NCI-H1105 (cell line): ENCODE data around the gene CMTR2.
A peak's percentile ranks its signal among the peaks of the same experiment; 100 is the strongest.
"Not testable (repeated sequence)": the region's sequence is repeated elsewhere in the genome, so short reads cannot be mapped to it uniquely, and the experiment has no call there.

Source experiments
- DNase-seq: peaks from one replicate; lab custom pipeline; 2025; lab: John Stamatoyannopoulos, UW

CMTR2 gene, protein sequence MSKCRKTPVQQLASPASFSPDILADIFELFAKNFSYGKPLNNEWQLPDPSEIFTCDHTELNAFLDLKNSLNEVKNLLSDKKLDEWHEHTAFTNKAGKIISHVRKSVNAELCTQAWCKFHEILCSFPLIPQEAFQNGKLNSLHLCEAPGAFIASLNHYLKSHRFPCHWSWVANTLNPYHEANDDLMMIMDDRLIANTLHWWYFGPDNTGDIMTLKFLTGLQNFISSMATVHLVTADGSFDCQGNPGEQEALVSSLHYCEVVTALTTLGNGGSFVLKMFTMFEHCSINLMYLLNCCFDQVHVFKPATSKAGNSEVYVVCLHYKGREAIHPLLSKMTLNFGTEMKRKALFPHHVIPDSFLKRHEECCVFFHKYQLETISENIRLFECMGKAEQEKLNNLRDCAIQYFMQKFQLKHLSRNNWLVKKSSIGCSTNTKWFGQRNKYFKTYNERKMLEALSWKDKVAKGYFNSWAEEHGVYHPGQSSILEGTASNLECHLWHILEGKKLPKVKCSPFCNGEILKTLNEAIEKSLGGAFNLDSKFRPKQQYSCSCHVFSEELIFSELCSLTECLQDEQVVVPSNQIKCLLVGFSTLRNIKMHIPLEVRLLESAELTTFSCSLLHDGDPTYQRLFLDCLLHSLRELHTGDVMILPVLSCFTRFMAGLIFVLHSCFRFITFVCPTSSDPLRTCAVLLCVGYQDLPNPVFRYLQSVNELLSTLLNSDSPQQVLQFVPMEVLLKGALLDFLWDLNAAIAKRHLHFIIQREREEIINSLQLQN

DNA sequence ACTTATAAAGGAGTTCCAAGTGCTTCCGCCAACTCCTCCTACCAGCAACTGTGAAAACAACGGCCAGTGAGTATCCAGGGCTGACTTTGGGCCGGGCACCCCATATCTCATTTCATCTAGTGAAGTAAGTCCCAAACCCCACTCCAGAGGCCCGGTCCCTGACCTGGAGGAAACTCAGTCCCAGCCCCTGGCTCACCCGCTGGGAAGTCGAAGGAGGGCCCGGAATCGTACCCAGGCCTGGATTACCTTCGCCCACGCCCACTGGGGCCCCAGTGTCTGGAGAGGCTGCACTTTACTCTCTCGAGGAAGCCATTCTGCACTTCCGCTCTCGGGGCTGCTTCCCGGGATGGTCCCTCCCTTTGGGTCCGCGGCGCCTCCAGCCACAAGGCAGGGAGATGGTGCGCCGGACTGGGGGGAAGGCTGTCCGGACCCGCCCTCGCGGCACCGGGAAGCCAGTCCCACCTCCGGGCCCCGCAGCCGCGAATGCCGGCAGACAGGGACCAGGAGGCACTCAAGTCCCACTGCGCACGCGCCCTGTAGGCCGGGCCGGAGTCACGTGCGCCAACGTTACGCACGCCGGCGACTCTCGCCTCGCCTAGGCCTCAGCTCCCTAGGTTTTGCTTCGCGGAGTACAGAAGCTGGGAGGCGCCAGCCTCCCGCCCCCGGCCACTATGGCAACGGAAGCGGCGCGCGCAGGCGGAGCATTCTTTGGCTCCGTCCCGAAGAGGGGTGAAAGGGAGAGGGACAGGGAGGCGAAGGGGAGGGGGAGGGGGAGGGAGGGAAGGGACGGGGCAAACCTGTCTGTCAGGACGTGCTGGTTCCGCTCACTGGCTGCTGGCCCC, at the start of gene CMTR2:
TSS of gene CMTR2 (minus strand) at position 513 of the 842 bp plus-strand sequence. CDS start 3,482 bp downstream, outside the sequence.
- DNase-seq = peak; percentile 83

DNA sequence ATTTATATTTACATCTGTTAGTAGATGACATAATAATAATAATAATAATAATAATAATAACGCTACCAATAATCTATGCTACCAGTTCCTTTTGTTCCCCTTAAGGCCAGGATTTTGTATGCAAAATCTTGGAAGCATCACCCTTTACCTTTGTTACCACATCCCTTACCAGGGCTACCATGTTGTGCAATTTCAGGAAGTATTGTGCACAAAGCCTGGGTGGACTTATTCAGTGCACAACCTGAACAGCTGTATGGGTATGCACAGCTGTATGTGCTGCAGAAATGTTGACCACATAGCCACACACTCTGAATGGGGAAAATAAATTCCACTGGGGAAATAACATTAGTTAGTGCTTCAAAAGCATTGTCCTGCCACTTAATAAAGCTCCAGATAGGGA, 49.4 kb upstream of the CMTR2 start:
- no peak for DNase-seq

DNA sequence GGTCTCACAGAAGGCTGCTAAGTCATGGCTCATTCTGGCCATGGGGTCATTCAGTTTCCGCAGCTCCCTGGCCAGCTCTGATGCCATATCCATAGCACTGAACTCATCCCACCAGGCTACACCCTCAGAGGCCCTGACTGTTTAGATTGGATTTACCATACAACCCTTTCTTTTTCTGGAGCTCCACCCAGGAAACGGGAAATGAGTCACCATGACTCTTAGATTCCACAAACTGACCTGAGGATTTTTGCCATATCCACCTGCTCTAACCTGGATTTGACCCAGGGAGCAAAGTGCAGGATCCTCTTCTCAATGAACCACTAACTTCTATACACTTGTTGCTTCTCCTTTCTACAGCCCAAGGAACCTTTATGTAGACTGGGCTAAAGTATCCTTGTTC, 49.0 kb upstream of the CMTR2 start:
- no peak for DNase-seq

DNA sequence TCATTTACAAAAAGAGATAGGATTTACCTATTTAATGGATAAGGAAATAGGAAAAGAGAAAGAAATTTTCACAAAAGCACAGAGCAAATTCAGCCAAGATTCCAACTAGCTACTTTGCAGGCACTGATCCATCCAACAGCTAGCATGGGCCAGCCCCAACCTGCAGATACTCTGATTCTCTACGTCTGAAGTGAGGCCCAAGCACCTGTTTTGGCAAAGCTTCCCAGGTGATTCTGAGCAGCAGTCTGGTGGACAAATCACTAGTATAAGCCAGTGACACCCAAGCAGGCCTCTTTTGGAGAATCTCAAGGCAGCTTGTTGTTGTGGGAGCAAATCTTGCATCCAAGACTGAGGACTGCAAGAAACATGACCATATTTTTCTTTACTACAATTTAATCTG, 48.4 kb upstream of the CMTR2 start:
- DNase-seq = peak; percentile 4

DNA sequence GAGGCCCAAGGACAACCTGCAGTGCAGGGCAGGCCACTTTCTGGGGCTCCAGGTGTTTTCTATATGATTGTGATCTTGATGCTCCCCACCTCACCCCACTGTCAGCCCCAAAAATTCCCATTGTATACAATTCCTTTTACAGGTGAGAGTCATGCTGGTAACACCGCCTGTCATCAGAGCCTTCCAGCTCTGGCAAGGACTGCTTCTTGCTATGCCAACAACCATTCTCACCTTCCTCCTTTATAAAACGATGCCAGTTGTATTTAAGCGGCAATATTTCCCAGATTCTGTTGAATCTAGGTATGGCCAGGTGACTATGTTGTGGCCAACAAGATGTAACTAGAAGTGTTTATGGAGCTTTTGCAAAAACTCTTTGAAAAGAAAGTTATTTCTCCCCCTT, 38.9 kb upstream of the CMTR2 start:
- DNase-seq = no peak

DNA sequence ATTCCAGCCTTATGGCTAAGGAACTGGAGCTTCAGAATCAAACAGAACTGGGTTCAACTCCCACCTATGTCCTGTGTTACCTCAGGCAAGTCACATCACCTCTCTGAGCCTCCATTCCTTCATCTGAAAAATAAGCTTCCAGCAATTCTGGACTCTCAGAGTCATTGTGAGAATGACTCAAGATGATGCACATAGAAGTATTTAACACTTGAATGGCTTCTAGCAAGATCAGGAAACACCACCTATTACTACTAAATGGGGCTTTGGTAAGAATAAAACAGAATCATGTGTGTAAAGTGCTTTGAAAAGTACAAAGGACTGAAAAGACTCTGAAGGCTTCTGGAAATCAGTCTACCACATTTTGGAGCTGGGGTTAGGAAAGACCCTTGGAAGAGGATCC, 38.5 kb upstream of the CMTR2 start:
- no peak for DNase-seq

DNA sequence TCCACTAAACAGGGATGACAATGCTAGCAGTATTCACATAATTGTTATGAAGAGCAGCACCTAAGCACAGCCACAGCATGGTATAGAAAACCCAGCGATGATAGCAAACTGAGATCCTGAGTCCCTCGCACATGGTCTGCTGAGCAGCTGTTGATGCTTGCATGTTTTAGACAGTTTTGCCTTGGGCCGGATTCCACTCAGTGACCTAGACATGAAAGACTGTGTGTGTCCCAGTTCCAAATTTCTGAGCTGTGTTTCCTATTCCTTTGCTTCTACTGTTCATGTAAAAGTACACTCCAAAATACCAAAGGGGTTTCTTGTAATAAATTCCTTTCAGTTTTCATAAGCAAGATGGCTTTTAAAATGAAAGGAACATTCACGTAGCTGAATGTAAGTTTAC, 30.8 kb upstream of the CMTR2 start:
- DNase-seq = no peak

DNA sequence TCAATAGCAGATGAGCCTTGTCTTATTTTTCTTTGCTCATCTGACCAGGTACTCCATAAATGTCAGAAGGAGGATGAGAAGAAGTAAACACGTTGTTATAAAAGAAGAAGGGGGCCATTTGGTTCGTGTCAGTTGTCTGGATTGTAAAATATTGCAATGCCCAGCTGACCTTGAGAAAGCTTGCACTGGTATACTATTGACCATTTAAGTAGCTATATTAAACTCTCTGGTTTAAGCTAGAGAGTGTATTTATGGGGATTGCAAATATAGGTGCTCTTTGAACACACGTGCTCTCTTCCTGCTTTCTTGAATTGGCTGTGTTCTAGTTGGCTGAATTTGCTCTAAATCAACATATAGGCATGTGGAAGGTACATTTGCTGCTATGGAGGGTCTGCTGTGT, 26.1 kb upstream of the CMTR2 start:
- DNase-seq = no peak

DNA sequence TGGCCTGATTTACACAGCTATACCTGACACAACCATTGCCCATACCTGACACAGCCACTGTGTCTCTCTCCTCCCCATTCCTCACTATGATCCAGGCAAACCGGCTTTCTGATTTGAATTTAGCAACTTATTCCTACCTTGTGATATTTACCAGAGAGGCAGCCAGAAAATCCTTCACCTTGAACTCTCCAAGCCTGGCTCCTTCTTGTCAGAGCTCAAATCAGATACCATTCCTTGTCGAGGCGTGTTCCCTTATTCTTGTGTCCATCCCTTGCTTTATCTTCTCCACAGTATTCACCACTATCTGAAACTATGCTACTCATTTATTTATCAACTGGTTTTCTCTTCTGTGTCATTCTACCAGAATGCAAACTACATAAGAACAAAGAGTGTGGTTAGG, 24.4 kb upstream of the CMTR2 start:
- DNase-seq = not testable (repeated sequence)

DNA sequence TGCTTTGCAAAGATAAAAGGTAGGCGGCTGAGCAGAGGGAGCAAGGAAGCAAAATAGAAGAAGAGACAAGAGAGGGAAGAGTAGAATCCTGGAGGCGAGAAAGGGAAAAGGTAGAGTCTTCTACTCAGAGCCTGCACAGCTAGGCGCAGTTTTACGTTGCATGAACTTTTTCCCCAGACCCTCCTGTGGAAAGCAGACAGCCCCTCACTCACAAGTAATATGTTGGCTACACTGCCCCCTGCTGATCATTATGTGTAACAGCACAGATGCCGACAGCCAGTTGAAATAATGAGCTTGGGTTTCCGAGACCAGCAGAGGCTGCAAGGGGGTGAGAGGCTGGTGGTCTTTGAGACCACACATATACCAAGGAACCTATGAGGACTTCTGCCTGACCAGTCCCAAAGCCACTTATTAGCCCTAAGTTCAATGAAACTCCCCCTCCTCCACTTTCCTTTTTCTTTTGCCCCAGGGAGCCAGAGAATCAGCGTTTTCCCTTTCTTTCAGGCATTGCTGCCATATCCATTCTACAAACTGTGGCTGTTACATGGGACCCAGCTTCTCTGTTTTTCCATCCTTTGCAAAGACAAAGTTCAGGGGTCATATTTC, 22.5 kb upstream of the CMTR2 start:
- DNase-seq = no peak

DNA sequence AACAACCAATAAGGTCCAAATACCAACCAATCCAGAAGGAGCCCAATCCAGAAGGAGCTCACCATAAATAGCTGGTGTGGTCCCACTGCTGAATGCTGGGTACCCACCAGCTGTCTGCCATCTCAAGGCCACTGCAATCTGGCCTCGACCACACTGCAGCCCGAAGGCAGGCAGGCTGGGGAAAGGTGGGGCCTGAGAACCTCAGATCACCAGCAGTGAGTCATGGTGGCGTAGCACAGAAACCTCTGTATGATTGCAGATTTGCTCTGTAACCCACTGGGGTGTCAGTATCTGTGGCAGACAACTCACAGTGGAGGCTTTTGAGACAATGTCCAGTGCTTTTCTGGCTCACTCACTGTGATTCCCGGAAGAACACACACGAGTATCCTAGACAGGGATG, 14.7 kb upstream of the CMTR2 start:
- DNase-seq = no peak

DNA sequence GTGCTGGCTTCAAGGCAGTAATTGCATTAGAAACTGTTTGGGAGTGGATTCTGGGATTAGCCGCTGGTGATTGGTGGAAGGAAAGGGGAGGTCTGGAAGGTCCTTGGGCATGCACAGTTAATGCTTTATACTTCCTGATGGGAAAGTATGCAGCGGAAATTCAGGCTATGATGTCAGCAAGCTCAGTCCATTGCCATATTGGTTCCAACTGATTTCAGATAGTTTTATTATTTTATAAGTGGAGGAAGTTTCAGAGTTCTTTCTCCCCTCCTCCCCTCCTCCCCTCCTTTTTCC, 8.1 kb upstream of the CMTR2 start:
- no peak for DNase-seq

DNA sequence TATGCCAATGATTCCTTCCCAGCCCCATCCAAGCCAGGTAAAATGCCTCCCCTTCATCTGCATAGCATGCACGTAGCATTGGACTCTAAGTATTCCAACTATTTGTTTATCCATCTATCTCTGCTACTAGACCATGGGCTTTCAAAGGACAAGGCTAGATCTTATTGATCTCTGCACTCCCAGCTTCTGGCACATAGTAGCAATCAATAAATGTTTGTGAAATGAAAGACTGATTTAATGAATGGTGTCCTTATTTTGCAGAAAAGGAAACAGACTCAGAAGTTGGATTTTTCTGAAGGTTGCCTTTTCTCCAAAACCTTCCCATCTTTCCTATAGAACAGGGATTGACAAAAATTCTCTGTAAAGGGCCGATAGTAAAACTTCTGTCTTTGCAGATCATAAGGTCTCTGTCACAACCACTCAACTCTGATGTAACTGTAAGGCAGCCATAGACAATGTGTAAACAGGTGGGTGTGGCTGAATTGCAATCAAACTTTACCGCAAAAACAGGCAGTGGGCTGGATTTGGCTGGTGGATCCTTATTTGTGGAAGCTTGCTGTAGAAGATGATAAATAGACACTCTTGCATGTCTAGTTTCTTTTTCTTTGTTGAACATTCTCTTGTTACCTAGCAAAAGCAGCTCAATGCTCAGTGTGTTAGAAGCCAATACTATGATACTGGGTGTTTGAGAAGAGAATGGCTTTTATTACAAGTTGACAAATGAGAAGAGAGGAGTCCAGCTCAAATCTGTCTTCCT, 7.6 kb upstream of the CMTR2 start:
- no peak for DNase-seq

DNA sequence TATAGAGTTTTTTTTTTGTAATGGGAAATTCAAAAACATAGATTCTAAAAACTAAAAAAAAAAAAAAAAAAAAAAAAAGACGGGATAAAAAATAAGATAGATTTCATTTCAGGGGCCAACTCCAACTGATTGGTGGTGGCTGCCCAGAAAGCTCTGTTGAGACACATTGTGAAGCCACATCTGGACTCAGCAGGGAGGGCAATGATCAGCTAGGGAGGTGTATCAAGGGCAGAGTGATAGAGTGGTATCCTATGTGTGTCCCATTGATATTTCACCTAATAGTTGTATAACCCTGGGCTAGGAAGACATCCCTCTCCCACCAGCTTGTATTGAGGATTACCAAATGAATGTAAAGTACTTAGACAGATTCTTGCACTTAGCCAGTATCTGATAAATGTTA, 6.7 kb upstream of the CMTR2 start:
- no peak for DNase-seq

DNA sequence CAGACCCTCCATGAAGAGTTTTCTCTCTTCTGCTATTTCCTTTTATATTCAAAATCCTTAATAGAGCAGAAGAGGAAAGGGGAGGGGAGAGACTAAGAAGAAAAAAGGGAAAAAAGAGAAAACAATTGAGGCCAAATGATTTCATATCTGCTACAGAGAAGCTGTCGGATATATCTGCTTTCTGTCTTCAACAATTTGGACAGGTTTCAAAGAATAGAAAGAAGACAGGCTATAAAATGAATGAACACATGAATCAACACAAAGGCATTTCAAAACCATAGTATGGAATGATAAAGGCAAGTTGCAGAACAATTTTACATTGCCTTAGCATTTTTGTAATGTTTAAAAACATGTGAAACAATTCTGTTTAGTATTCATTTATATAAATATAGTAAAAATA, 4.7 kb upstream of the CMTR2 start:
- no peak for DNase-seq

DNA sequence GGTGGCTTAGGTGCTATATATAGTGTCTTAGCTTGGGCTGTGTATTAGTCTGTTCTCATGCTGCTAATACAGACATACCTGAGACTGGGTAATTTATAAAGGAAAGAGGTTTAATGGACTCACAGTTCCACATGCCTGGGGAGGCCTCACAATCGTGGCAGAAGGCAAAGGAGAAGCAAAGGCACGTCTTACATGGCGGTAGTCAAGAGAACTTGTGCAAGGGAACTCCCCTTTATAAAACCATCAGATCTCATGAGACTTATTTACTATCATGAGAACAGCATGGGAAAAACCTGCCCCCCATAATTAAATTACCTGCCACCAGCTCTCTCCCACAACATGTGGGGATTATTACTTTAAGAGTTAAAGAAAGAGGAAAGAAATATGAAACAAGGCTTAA, 2.9 kb upstream of the CMTR2 start:
- not testable (repeated sequence) for DNase-seq

DNA sequence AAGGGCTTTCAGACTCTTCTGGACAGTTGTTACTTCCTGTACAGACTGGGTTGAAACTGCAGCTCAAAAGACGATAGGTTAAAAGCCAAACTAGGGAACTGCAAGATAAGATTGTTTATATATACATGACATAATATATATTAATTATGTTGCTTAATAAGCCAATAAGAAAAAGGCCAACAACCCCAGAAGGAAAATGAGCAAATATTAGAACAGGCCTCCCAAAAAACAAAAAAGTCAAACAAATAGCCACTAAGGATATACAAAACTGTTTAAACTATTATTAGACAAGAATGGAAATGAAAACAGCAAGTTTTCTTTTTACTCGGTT, 495 bp upstream of the CMTR2 start:
- no peak for DNase-seq

DNA sequence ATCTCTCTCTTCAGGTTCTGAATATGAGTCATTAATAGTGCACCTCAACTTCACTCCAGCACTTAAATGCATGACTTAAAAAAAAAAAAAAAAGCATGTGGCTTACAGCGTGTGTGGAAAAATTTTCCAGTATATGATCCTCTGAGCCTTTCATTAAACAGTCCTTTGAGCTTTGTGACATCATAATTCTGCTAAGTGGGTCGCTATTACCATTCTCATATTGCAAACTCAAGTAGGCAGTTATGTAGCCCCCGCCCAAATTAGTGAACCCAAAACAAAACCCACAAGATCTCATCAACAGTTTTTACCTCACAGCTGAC, 672 bp downstream of the CMTR2 start:
- no peak for DNase-seq

DNA sequence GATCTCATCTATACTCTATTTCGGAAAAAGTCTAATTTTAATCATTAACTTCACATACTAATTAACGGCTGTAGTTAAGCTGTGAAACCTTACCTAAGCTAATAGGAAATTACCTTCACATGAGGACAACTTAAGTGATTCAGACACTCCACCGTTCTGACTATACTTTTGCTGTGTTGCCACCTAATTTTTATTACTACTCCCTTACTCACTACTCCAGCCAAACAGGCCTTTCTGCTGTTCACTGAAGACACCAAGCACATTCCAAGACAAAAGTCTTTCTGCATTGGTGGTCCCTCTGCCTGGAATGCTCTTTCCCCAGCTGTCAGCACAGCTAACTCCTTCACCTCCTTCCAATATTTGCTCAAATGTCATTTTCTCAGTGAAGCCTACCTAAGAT, 1.3 kb downstream of the CMTR2 start:
- no peak for DNase-seq

DNA sequence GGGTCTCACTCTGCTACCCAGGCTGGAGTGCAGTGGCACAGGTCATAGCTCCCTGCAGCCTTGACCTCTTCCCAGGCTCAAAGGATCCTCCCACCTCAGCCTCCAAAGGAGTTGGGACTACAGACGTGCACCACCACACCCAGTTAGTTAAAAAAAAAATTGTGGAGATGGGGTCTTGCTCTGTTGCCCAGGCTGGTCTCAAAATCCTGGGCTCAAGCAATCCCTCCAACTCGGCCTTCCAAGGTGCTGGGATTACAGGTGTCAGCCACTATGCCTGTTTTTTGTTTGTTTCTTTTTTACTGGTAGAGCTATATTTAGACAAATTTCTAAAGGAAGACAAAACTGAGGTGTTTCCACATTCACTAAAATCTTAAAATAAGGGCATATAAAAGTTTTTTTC, 1.7 kb downstream of the CMTR2 start:
- DNase-seq = no peak

DNA sequence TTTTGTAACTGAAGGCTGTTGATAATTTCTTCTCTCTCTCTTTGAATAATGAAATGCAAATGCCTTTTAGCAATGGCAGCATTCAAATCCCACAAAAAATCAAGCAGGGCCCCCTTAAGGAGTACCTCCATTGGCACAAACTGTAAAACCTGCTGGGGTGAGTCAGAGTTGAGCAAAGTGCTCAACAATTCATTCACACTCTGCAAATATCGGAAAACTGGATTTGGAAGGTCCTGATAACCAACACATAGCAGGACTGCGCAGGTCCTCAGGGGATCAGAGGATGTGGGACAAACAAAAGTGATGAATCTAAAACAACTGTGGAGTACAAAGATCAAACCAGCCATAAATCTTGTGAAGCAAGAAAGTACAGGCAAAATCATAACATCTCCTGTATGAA, 5.6 kb downstream of the CMTR2 start:
- DNase-seq = no peak

DNA sequence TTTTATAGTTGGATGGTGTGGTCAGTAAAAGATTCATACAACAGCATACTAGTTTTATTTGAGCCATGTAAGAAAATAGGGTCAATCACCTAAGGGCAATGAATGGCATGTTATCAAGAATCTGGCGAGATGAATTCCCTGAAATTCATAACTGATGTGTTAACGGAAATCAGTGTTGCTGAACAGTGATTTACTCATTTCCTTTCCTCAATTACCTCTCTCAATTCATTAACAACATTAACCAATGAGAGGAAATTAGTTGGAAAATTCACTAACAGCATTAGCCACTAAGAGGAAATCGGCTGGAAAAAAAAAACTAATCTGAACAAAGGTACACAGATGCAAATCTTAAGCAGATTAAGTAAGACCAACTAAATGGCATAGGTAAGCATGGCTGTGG, 6.3 kb downstream of the CMTR2 start:
- DNase-seq = no peak
